A549 (cell line): ENCODE measurements around the gene CHRNA10.

Experiments
- BHLHE40 ChIP-seq: IDR thresholded peaks from 2 replicates; pipeline ENCODE4 v1.6.1; 2012; ENCODE audit warnings: low read depth, low read length, inconsistent platforms
- CEBPB ChIP-seq, 2 experiments: fragments of >200 bp in 1 of 2; sonication (Bioruptor Twin) in 1 of 2; formaldehyde crosslinking in 1 of 2; IDR thresholded peaks; 2 replicates each; pipeline ENCODE4 v1.6.1; 2012 to 2016
- EHF ChIP-seq: fragments of 250-450 bp; sonication (Bioruptor Pico); IDR thresholded peaks from 2 replicates; pipeline ENCODE4 v1.5.0; 2020; ENCODE audit warnings: mild to moderate bottlenecking
- ELK1 ChIP-seq: fragments of 150-350 bp; IDR thresholded peaks from 2 replicates; pipeline ENCODE4 v1.6.1; 2014; ENCODE audit warnings: low read depth, mild to moderate bottlenecking, low read length
- HOXB5 ChIP-seq: fragments of 250-450 bp; sonication (Bioruptor Pico); IDR thresholded peaks from 2 replicates; pipeline ENCODE4 v1.5.0; 2020; ENCODE audit warnings: mild to moderate bottlenecking, moderate library complexity
- JUN ChIP-seq, 2 experiments: fragments of >200 bp; sonication (Bioruptor Twin); formaldehyde crosslinking; IDR thresholded peaks; 2 replicates in 1 of 2; 3 replicates in 1 of 2; pipeline ENCODE4 v1.6.1; 2016 to 2017
- MYC ChIP-seq: IDR thresholded peaks from 2 replicates; pipeline ENCODE4 v1.6.1; 2012; ENCODE audit warnings: mild to moderate bottlenecking, inconsistent platforms, low read length, improper control_type of control experiment, borderline replicate concordance
- PHF8 ChIP-seq: fragments of 200-600 bp; sonication (generic); IDR thresholded peaks from 2 replicates; pipeline ENCODE4 v1.6.1; 2016; ENCODE audit warnings: low read depth, mild to moderate bottlenecking, antibody characterized with exemption, moderate library complexity, borderline replicate concordance
- POLR2A ChIP-seq: IDR thresholded peaks from 2 replicates; pipeline ENCODE4 v1.6.1; 2012; ENCODE audit warnings: mild to moderate bottlenecking, low read length
- POLR2AphosphoS2 ChIP-seq: conservative IDR thresholded peaks from 2 replicates; pipeline ENCODE4 v1.6.1; 2012; ENCODE audit warnings: low read length, improper control_type of control experiment, inconsistent platforms
- RAD21 ChIP-seq, 2 experiments: fragments of >200 bp in 1 of 2; sonication (Bioruptor Twin) in 1 of 2; formaldehyde crosslinking in 1 of 2; IDR thresholded peaks in 1 of 2; conservative IDR thresholded peaks in 1 of 2; 2 replicates in 1 of 2; 3 replicates in 1 of 2; pipeline ENCODE4 v1.6.1; 2012 to 2018; ENCODE audit warnings: inconsistent platforms in 1 of 2
- RCOR1 ChIP-seq: fragments of 150-350 bp; IDR thresholded peaks from 2 replicates; pipeline ENCODE4 v1.6.1; 2014; ENCODE audit warnings: antibody characterized with exemption, low read length, low read depth
- REST ChIP-seq: fragments of 200-600 bp; sonication (generic); IDR thresholded peaks from 2 replicates; pipeline ENCODE4 v1.6.1; 2016; ENCODE audit warnings: antibody characterized with exemption, mild to moderate bottlenecking, moderate library complexity
- TF ChIP-seq, protein P1 (sequence below): fragments of >200 bp; sonication (Bioruptor Twin); formaldehyde crosslinking; IDR thresholded peaks from 3 replicates; pipeline ENCODE4 v1.5.1; 2016

- TF ChIP-seq JUN (IDR thresholded peaks at IDR 0.05) (no peak), RCOR1 (no peak), REST (no peak), BHLHE40 (no peak), EHF (no peak), POLR2A (no peak), PHF8 (no peak), HOXB5 (CRISPR knock-in tag) (no peak), POLR2AphosphoS2 (no peak), RAD21 (conservative IDR thresholded peaks at IDR 0.05 in 1 of 2, IDR thresholded peaks at IDR 0.05 in 1 of 2) (no peak), ELK1 (no peak), MYC (no peak), CEBPB (IDR thresholded peaks at IDR 0.05) (no peak)
- TF ChIP-seq, protein P1, sequence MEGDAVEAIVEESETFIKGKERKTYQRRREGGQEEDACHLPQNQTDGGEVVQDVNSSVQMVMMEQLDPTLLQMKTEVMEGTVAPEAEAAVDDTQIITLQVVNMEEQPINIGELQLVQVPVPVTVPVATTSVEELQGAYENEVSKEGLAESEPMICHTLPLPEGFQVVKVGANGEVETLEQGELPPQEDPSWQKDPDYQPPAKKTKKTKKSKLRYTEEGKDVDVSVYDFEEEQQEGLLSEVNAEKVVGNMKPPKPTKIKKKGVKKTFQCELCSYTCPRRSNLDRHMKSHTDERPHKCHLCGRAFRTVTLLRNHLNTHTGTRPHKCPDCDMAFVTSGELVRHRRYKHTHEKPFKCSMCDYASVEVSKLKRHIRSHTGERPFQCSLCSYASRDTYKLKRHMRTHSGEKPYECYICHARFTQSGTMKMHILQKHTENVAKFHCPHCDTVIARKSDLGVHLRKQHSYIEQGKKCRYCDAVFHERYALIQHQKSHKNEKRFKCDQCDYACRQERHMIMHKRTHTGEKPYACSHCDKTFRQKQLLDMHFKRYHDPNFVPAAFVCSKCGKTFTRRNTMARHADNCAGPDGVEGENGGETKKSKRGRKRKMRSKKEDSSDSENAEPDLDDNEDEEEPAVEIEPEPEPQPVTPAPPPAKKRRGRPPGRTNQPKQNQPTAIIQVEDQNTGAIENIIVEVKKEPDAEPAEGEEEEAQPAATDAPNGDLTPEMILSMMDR, result no peak
These were observed 10.2 kb downstream of the CHRNA10 start for GRCh38 chr11:3660960-3661359.
